Measurements from ENCODE around the gene ZNF205. TPM values are rescaled to one million over a fixed set of nuclear protein-coding genes. Genes with fewer than 3 reads are reported as not detected.

ZNF205 gene
- total RNA-seq, 1 donor from 2014 or later, result not detected

- DNase-seq, result no peak
- Mint-ChIP-seq H3K36me3 (ENCODE audit: low read depth) (no peaks in the 10 kb centered on the region), H3K4me1 (no peaks in the 10 kb centered on the region), H3K27ac (no peak overlapping the region), H3K4me3 (no peak overlapping the region), H3K9me3 (no peaks in the 10 kb centered on the region), H3K27me3 (peaks cover 26% of the 10 kb centered on the region)
- ChIA-PET POLR2A (interaction anchor here (1.0 kb wide), 1 partner anchor 35 kb away, joined by 3 read pairs; no protein-coding TSS in a partner anchor), CTCF (interaction anchor here (0.8 kb wide), 1 partner anchor 86 kb away, joined by 3 read pairs; no protein-coding TSS in a partner anchor)
- intact Hi-C loops (cut with micrococcal nuclease), result no loop called here
- no peak for ATAC-seq (ENCODE audit: low read depth)
- no peak for TF ChIP-seq CTCF (IDR thresholded peaks at IDR 0.05)
Measured at GRCh38 chr16:3115003-3115402, 2.6 kb downstream of the ZNF205 start.

- ATAC-seq (ENCODE audit: low read depth) (no peak), DNase-seq (no peak)
- ChIA-PET CTCF (interaction anchor here (0.8 kb wide), 1 partner anchor 87 kb away, joined by 3 read pairs; no protein-coding TSS in a partner anchor), POLR2A (interaction anchor here (1.0 kb wide), 1 partner anchor 34 kb away, joined by 3 read pairs; no protein-coding TSS in a partner anchor)
- no peak overlapping the region for H3K27ac Mint-ChIP-seq
- H3K9me3 Mint-ChIP-seq, result no peaks in the 10 kb centered on the region
- no peak overlapping the region for H3K4me3 Mint-ChIP-seq
- intact Hi-C loops (cut with micrococcal nuclease), result no loop called here
- no peak for TF ChIP-seq CTCF (IDR thresholded peaks at IDR 0.05)
- H3K4me1 Mint-ChIP-seq, result no peaks in the 10 kb centered on the region
- peaks cover 25% of the 10 kb centered on the region for H3K27me3 Mint-ChIP-seq
- no peaks in the 10 kb centered on the region for H3K36me3 Mint-ChIP-seq (ENCODE audit: low read depth)
Measured at GRCh38 chr16:3115561-3115960, 3.2 kb downstream of the ZNF205 start.

DNA sequence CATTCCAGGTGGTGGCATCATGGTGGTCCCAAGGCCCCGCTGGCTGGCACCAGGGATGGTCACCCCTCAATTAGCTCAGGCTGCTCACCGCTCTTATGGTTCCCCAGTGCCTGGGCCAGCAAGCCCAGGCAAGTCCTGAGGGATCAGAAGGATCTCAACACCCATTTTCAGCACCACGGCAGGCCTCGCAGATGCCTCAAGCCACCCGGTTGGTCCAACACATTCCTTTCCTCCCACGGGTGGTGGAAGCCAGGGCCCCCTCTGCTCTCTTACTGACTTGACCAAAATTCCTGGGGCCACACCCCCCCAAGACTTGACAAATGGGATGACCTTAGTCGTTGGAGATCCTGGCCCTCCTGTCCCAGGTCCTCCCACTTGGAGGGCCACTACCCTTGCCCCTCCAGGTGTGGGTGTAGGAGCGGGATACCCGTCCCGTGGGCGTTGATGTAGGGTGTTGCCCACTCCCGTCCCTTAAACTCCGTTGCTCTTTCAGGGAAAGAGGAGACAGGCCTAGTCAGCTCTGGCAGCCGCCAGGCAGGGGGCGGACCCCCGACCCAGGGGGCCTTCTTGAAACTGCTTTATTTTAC lies 5.9 kb downstream of the ZNF205 start:
- no peak overlapping the region for H3K4me3 Mint-ChIP-seq
- H3K27me3 Mint-ChIP-seq, result peaks cover 11% of the 10 kb centered on the region
- no peak overlapping the region for H3K27ac Mint-ChIP-seq
- TF ChIP-seq CTCF (IDR thresholded peaks at IDR 0.05), result no peak
- no peaks in the 10 kb centered on the region for H3K36me3 Mint-ChIP-seq (ENCODE audit: low read depth)
- ChIA-PET CTCF (interaction anchor here (0.6 to 0.9 kb wide), 2 partner anchors 11 to 59 kb away, joined by 3 to 5 read pairs; no protein-coding TSS in a partner anchor), POLR2A (interaction anchor here (0.7 to 1.9 kb wide), 2 partner anchors 11 to 17 kb away, joined by 4 to 5 read pairs; partner anchors contain the start of gene ZNF213)
- intact Hi-C loops (cut with micrococcal nuclease), result no loop called here
- DNase-seq, result no peak
- no peaks in the 10 kb centered on the region for H3K9me3 Mint-ChIP-seq
- no peak for ATAC-seq (ENCODE audit: low read depth)
- peaks cover 5% of the 10 kb centered on the region for H3K4me1 Mint-ChIP-seq

- Mint-ChIP-seq H3K4me3 (no peak overlapping the region), H3K9me3 (no peaks in the 10 kb centered on the region), H3K27me3 (peaks cover 7% of the 10 kb centered on the region), H3K36me3 (ENCODE audit: low read depth) (no peaks in the 10 kb centered on the region), H3K27ac (no peak overlapping the region), H3K4me1 (peaks cover 10% of the 10 kb centered on the region)
- CTCF ChIA-PET, result interaction anchor here (0.6 kb wide), 1 partner anchor 60 kb away, joined by 3 read pairs; no protein-coding TSS in a partner anchor
- TF ChIP-seq CTCF (IDR thresholded peaks at IDR 0.05), result no peak
- POLR2A ChIA-PET, result no interaction called here
- intact Hi-C loops (cut with micrococcal nuclease), result no loop called here
- DNase-seq, result no peak
- no peak for ATAC-seq (ENCODE audit: low read depth)
Measured at GRCh38 chr16:3118846-3119245, 6.5 kb downstream of the ZNF205 start.

DNA sequence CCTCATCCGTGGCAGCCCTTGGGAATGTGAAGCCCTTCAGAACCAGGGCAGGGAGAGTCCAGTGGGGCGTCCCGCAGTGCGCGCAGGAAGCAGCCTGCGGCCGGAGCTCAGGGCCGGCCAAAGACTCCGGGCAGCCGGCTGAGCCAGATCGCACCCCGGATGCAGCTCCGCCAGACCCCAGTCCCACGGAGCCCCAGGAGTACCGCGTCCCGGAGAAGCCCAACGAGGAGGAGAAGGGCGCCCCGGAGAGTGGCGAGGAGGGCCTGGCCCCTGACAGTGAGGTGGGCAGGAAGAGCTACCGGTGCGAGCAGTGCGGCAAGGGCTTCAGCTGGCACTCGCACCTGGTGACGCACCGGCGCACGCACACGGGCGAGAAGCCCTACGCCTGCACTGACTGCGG lies 6.9 kb downstream of the ZNF205 start:
- ChIA-PET POLR2A (no interaction called here), CTCF (interaction anchor here (0.6 kb wide), 1 partner anchor 60 kb away, joined by 3 read pairs; no protein-coding TSS in a partner anchor)
- DNase-seq (no peak), ATAC-seq (ENCODE audit: low read depth) (no peak)
- H3K4me3 Mint-ChIP-seq, result no peak overlapping the region
- peaks cover 10% of the 10 kb centered on the region for H3K4me1 Mint-ChIP-seq
- H3K27ac Mint-ChIP-seq, result no peak overlapping the region
- H3K36me3 Mint-ChIP-seq (ENCODE audit: low read depth), result peaks cover under 1% of the 10 kb centered on the region
- H3K9me3 Mint-ChIP-seq, result no peaks in the 10 kb centered on the region
- H3K27me3 Mint-ChIP-seq, result peaks cover 4% of the 10 kb centered on the region
- intact Hi-C loops (cut with micrococcal nuclease), result no loop called here
- no peak for TF ChIP-seq CTCF (IDR thresholded peaks at IDR 0.05)

All from activated B cell treated with CpG ODN at 0.5 μM for 24 hours (primary cell).